Suppressor macrophage treated with lipopolysaccharide for 4 hours (primary cell): ENCODE results near the gene TRAF3.
A peak's percentile ranks its signal among the peaks of the same experiment; 100 is the strongest.
"Not testable (repeated sequence)": the region's sequence is repeated elsewhere in the genome, so short reads cannot be mapped to it uniquely, and the experiment has no call there.

Experiments
- DNase-seq: peaks from one replicate; pipeline ENCODE4 v3.0.0-alpha.2; 2020

The TRAF3 gene

DNA sequence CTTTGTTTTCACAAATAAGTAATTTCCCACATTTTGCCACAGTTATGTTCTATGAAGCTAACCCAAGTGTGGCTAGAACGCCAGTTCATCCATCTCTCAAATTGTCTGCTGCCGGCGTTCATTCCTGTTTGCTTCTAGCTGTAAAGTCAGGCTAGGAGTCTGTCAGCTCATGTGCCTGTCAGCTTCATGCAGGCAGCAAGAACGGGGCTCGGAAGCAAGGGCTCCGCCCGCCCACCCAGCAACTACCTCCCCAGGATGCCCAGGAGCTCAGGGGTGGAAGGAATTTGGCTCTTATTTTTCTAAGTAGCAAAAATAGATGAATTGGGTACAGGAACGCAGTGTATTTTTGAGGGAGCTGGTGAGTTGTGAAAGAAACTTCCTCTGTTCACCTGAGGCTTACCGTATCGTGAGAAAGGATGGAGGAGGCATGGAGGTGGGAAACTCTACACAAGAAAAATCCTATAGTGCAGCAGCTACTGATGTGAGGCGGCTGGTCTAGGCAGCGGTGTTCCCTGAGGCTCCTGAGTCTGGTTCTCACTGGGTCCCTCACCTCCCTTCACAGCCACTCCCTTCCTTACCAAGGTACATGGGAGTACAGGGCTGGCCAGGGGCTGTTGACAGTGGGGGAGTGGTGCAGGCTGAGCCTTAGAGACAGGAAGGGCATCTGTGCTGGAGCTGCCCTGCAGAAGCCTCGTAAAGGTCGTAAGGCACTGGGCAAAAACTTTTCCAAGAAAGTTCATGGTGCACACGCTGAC, 90.8 kb downstream of the TRAF3 start:
- no peak for DNase-seq

- peak; percentile 73 for DNase-seq
These were observed 91.8 kb downstream of the TRAF3 start for GRCh38 chr14:102868956-102869547.

- no peak for DNase-seq
These were observed 93.0 kb downstream of the TRAF3 start for GRCh38 chr14:102870246-102870645.

DNA sequence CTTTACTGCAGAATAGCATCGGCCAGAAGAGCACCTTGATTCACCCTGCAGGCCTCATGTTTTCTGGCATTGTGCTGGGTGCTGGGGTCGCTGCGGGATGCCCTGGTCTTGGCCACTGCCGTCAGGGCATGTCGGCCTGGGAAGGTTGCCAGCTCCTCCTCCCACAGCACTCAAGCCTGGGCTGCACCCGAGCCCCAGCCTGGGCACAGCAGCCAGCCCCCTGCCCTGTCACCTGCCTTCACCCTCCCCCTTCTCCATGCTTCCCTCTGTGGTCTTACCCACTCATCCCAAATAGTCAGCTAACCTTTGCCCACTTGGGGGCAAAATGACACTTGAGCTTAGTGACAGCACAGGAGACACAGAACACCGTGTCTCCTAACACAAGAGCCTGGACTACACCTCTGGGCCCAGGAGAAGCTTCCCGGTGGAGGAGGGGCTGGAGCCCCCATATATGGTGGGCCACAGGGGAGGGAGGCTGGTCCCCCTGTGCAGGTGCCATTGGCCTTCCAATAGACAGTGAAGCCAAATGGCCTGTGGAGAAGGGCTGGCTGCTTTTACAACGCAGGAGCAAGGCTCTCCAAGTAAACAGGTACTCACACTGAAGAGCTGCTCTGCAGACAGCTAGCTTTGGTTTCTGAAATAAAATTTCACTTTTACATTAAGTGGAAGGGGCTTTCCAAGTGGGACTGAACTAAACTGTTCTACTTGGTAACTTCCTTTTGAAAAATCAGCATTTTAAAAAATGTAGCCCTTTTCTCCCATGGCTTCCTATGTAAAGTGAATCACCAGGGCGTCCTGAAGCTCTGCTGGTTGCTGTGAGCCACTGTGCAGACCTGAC, 94.0 kb downstream of the TRAF3 start:
- DNase-seq = peak; percentile 18

GRCh38 chr14:102872020-102872419, 94.8 kb downstream of the TRAF3 start:
- DNase-seq = no peak

GRCh38 chr14:102873131-102873530, 95.9 kb downstream of the TRAF3 start:
- no peak for DNase-seq

- no peak for DNase-seq
These were observed 96.4 kb downstream of the TRAF3 start for GRCh38 chr14:102873546-102874061.

DNA sequence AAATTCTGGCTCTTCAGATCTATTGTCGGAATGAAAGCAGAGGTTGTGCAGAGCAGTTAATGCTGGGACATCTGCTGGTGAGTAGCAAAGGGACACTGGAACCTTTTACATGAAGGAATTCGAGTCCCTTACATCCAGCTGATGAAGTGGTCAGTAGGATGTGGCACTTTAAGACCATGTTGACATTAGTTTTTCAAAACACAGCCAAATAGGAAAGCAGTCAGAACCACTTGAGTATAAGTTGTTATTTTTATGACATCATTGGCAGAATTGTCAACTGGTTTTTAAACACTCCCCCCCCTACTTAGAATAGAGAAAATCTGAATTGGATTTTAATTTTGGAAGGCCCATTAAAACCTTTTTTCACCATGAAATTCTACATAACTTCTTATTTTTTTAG, 98.4 kb downstream of the TRAF3 start:
- no peak for DNase-seq

GRCh38 chr14:102877511-102877910, 100.3 kb downstream of the TRAF3 start:
- not testable (repeated sequence) for DNase-seq

DNA sequence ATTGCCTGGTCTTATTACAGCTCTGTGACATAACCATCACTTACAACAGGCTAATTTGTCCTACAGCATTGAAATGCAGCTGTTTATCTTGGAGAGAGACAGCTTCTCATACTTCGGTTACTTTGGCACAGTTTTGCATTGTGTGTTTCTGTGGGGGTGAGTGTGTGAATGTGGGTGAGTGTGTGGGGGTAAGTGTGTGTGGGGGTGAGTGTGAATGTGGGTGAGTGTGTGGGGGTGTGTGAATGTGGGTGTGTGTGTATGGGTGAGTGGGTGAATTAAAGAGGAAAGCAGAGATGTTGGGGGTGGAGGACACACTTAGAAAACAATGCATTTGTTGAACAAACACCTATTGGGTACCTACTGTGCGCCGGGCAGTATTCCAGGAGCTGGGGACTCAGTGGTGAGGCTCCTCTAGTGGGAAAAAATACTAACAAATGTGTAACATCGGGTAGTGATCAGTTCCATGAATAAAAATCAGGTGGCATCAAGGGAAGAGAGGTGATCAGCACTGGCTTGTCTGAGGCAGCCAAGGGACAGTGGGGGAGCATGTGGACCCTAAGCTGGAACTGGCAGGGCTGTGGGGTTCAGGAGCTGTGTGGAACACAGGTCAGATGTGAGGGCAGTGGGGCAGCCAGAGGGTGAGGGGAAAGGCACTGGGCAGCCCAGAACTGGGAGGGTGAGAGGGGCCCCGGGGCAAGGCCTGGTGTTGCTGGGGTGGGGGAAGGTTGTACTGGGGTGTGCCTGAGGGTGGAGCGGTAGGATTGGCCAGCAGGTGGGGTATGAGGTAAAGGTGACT, 101.1 kb downstream of the TRAF3 start:
- DNase-seq = no peak

DNA sequence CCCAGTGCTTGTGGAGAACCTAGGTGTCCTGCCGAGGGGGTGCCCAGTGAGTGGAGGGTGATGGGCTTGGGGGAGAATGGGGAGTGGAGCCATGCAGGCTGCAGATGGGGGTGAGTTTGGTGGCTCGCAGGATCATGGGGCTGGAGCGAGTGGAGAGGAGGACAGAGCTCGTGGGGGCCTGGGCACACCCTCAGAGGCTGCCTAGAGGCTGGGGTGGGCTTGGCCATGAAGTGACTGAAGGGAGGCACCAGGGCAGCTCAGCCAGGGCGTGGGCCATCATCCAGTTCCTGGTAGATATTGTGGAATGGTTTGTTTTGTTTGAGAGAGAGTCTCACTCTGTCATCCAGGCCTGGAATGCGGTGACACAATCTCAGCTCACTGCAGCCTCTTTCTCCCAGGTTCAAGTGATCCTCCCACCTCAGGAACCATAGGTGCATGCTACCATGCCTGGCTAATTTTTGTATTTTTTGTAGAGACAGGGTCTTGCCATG, 101.8 kb downstream of the TRAF3 start:
- DNase-seq = no peak

DNA sequence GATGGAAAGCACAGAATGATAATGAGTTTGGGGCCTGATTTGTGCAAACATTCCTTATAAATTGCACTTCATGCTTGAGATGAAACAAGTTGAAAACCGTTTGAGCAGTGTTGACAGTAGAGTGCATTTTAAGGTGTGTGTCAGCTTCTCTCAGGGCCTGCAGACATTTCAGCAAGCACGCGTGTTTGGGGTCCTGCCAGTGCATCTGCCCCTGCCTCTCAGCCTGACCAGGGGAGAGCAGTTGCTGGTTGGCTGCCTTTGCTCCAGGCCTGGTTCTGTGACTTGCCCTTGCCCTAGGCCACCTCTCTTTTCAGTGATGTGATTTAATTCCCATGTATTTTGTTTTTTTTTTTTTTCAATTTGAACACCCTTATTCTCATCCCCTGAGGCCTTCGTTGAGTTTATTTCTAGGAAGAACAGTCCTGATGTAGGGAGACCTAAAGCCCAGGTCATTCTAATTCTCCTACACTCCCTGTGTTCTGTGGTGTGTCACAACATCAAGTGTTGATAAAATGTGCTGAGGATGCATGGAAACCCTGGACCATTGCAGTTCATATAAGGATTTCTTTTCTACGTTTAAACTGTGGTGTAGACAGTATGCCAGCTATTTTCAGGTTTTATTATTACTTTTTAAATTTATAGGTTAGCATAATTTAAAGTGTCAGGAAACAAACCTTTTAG, 105.1 kb downstream of the TRAF3 start:
- DNase-seq = no peak

- no peak for DNase-seq
These were observed 105.9 kb downstream of the TRAF3 start for GRCh38 chr14:102883089-102883541.

GRCh38 chr14:102883554-102883953, 106.3 kb downstream of the TRAF3 start:
- no peak for DNase-seq

- no peak for DNase-seq
These were observed 108.6 kb downstream of the TRAF3 start for GRCh38 chr14:102885737-102886447.

GRCh38 chr14:102888748-102889147, 111.5 kb downstream of the TRAF3 start:
- no peak for DNase-seq

- DNase-seq = no peak
These were observed 112.4 kb downstream of the TRAF3 start for GRCh38 chr14:102889615-102890014.

DNA sequence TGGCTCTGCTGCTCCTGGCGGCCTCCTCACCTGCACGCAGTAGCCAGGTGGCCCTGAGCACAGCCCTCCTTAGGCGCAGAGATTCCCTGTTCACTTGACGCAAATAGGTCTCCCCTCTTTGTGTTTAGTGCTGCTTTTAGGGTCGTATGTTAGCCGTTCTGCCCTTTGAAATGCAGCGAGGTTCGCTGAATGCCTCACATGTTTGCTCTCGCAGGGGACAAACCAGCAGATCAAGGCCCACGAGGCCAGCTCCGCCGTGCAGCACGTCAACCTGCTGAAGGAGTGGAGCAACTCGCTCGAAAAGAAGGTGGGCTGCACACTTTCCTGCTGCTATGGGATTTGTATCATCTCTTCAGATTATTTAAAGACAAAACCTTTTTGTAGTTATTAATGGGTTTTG, 113.9 kb downstream of the TRAF3 start:
- no peak for DNase-seq

DNA sequence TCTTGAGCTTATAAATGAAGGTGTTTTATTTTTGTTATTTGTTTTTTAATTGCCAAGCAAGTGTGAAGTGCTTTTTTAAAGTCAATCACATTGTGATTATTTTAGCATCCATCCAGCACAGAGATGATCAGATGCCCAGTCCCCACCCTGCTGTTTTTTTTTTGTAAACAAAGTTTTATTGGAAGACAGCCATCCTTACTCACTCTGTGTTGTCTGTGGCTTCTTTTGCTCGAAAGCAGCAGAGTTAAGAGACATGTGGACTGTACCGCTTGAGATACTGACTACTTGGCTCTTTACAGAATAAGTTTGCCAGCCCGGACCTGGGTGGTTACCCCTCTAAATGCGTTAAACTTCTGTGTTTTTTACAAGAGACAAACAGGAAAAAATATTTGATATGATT, 114.3 kb downstream of the TRAF3 start:
- DNase-seq = no peak

DNA sequence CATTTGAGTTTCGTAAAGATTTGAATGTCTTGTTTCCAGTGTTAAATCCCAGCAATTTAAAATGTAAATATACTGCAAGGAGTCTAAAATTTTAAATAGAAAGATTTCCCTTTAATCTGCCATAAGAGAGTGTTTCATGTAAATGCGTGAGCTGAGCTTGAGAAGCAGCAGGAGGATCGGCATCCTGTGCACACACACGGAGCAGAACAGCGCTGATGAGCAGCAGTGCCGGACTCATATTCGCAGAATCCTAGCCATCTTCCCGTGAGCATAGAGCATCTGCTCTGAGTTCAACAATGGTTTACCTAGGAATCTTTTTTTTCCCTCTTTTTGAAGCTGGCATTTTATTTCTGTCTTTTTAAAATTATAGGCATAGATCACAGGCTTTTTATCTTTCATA, 115.4 kb downstream of the TRAF3 start:
- DNase-seq = no peak

DNA sequence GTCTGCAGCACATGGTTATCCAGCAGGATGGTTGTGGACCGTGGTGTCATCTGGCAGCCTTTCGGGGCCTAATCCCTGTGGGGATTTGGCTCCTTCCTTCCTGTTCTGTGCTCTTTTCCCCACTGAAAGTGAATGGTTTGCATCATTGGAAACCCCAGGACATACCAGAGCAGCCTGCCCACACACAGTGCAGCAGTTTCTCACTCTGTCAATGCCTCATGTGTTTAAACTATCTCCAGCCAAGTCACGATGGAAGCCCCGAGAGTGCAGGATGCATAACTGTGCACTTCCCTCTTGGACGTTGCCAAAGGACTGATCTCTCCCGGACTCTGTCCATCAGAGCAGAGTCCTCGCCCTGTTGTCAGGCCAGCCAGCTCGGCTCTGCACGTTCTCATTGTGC, 116.2 kb downstream of the TRAF3 start:
- DNase-seq = peak; percentile 13
